Measurements from ENCODE around the gene WIPF1.
A peak's percentile ranks its signal among the peaks of the same experiment; 100 is the strongest.

Gene WIPF1

GRCh38 chr2:174624895-174625430, 27.4 kb upstream of the WIPF1 start:
- Histone ChIP-seq H3K4me3 (ENCODE audit: low read depth in 1 of 5, low read length in 5 of 5) (no peak overlapping the region), H3K27ac (ENCODE audit: low read depth, low read length) (no peak overlapping the region), H3K27me3 (ENCODE audit: control insufficient read depth in 5 of 5, insufficient read depth in 4 of 5, low read length in 5 of 5) (no peaks in the 10 kb centered on the region), H3K4me1 (ENCODE audit: control insufficient read depth in 5 of 5, insufficient read depth in 5 of 5, low read length in 5 of 5) (peaks cover 0 to 9% (median 7%) of the 10 kb centered on the region in 5 donors), H3K9me3 (ENCODE audit: control insufficient read depth in 5 of 5, low read length in 5 of 5) (no peaks in the 10 kb centered on the region), H3K9ac (ENCODE audit: low read length in 5 of 5) (no peak overlapping the region), H3K36me3 (ENCODE audit: control insufficient read depth in 5 of 5, insufficient read depth in 5 of 5, low read length in 5 of 5) (peaks cover 0 to 21% (median 3%) of the 10 kb centered on the region in 5 donors)

GRCh38 chr2:174623690-174624089, 26.1 kb upstream of the WIPF1 start:
- H3K27ac ChIP-seq (ENCODE audit: low read depth, low read length): no peak overlapping the region
- H3K9me3 ChIP-seq (ENCODE audit: control insufficient read depth in 5 of 5, low read length in 5 of 5): no peaks in the 10 kb centered on the region
- no peaks in the 10 kb centered on the region for H3K27me3 ChIP-seq (ENCODE audit: control insufficient read depth in 5 of 5, insufficient read depth in 4 of 5, low read length in 5 of 5)
- peaks cover 0 to 19% (median 3%) of the 10 kb centered on the region in 5 donors for H3K36me3 ChIP-seq (ENCODE audit: control insufficient read depth in 5 of 5, insufficient read depth in 5 of 5, low read length in 5 of 5)
- H3K9ac ChIP-seq (ENCODE audit: low read length in 5 of 5): no peak overlapping the region
- no peak overlapping the region for H3K4me3 ChIP-seq (ENCODE audit: low read depth in 1 of 5, low read length in 5 of 5)
- no peaks in the 10 kb centered on the region for H3K4me1 ChIP-seq (ENCODE audit: control insufficient read depth in 5 of 5, insufficient read depth in 5 of 5, low read length in 5 of 5)

GRCh38 chr2:174623106-174623637, 25.6 kb upstream of the WIPF1 start:
- Histone ChIP-seq H3K4me3 (ENCODE audit: low read depth in 1 of 5, low read length in 5 of 5) (no peak overlapping the region), H3K9me3 (ENCODE audit: control insufficient read depth in 5 of 5, low read length in 5 of 5) (no peaks in the 10 kb centered on the region), H3K27ac (ENCODE audit: low read depth, low read length) (no peak overlapping the region), H3K4me1 (ENCODE audit: control insufficient read depth in 5 of 5, insufficient read depth in 5 of 5, low read length in 5 of 5) (peaks cover 0 to 4% (median 0%) of the 10 kb centered on the region in 5 donors), H3K27me3 (ENCODE audit: control insufficient read depth in 5 of 5, insufficient read depth in 4 of 5, low read length in 5 of 5) (no peaks in the 10 kb centered on the region), H3K36me3 (ENCODE audit: control insufficient read depth in 5 of 5, insufficient read depth in 5 of 5, low read length in 5 of 5) (peaks cover 0 to 18% (median 3%) of the 10 kb centered on the region in 5 donors), H3K9ac (ENCODE audit: low read length in 5 of 5) (no peak overlapping the region)

GRCh38 chr2:174621323-174621722, 23.7 kb upstream of the WIPF1 start:
- peaks cover 0 to 15% (median 3%) of the 10 kb centered on the region in 5 donors for H3K36me3 ChIP-seq (ENCODE audit: control insufficient read depth in 5 of 5, insufficient read depth in 5 of 5, low read length in 5 of 5)
- H3K27me3 ChIP-seq (ENCODE audit: control insufficient read depth in 5 of 5, insufficient read depth in 4 of 5, low read length in 5 of 5): no peaks in the 10 kb centered on the region
- peaks cover 0 to 11% (median 5%) of the 10 kb centered on the region in 5 donors for H3K4me1 ChIP-seq (ENCODE audit: control insufficient read depth in 5 of 5, insufficient read depth in 5 of 5, low read length in 5 of 5)
- H3K4me3 ChIP-seq (ENCODE audit: low read depth in 1 of 5, low read length in 5 of 5): no peak overlapping the region
- no peak overlapping the region for H3K27ac ChIP-seq (ENCODE audit: low read depth, low read length)
- H3K9me3 ChIP-seq (ENCODE audit: control insufficient read depth in 5 of 5, low read length in 5 of 5): no peaks in the 10 kb centered on the region
- H3K9ac ChIP-seq (ENCODE audit: low read length in 5 of 5): no peak overlapping the region

GRCh38 chr2:174618179-174618578, 20.6 kb upstream of the WIPF1 start:
- Histone ChIP-seq H3K4me1 (ENCODE audit: control insufficient read depth in 5 of 5, insufficient read depth in 5 of 5, low read length in 5 of 5) (peaks cover 0 to 24% (median 14%) of the 10 kb centered on the region in 5 donors), H3K9ac (ENCODE audit: low read length in 5 of 5) (no peak overlapping the region), H3K9me3 (ENCODE audit: control insufficient read depth in 5 of 5, low read length in 5 of 5) (no peaks in the 10 kb centered on the region), H3K27ac (ENCODE audit: low read depth, low read length) (no peak overlapping the region), H3K27me3 (ENCODE audit: control insufficient read depth in 5 of 5, insufficient read depth in 4 of 5, low read length in 5 of 5) (no peaks in the 10 kb centered on the region), H3K4me3 (ENCODE audit: low read depth in 1 of 5, low read length in 5 of 5) (no peak overlapping the region), H3K36me3 (ENCODE audit: control insufficient read depth in 5 of 5, insufficient read depth in 5 of 5, low read length in 5 of 5) (peaks cover 0 to 3% (median 2%) of the 10 kb centered on the region in 5 donors)

- Histone ChIP-seq H3K36me3 (ENCODE audit: control insufficient read depth in 5 of 5, insufficient read depth in 5 of 5, low read length in 5 of 5) (peaks cover 0 to 3% (median 2%) of the 10 kb centered on the region in 5 donors), H3K4me1 (ENCODE audit: control insufficient read depth in 5 of 5, insufficient read depth in 5 of 5, low read length in 5 of 5) (peaks cover 0 to 24% (median 14%) of the 10 kb centered on the region in 5 donors), H3K9me3 (ENCODE audit: control insufficient read depth in 5 of 5, low read length in 5 of 5) (no peaks in the 10 kb centered on the region), H3K27ac (ENCODE audit: low read depth, low read length) (no peak overlapping the region), H3K4me3 (ENCODE audit: low read depth in 1 of 5, low read length in 5 of 5) (no peak overlapping the region), H3K27me3 (ENCODE audit: control insufficient read depth in 5 of 5, insufficient read depth in 4 of 5, low read length in 5 of 5) (no peaks in the 10 kb centered on the region), H3K9ac (ENCODE audit: low read length in 5 of 5) (no peak overlapping the region)
Measured at GRCh38 chr2:174617718-174618117, 20.1 kb upstream of the WIPF1 start.

- Histone ChIP-seq H3K9me3 (ENCODE audit: control insufficient read depth in 5 of 5, low read length in 5 of 5) (no peaks in the 10 kb centered on the region), H3K9ac (ENCODE audit: low read length in 5 of 5) (no peak overlapping the region), H3K27me3 (ENCODE audit: control insufficient read depth in 5 of 5, insufficient read depth in 4 of 5, low read length in 5 of 5) (no peaks in the 10 kb centered on the region), H3K27ac (ENCODE audit: low read depth, low read length) (no peak overlapping the region), H3K4me1 (ENCODE audit: control insufficient read depth in 5 of 5, insufficient read depth in 5 of 5, low read length in 5 of 5) (peaks cover 0 to 24% (median 14%) of the 10 kb centered on the region in 5 donors), H3K4me3 (ENCODE audit: low read depth in 1 of 5, low read length in 5 of 5) (no peak overlapping the region), H3K36me3 (ENCODE audit: control insufficient read depth in 5 of 5, insufficient read depth in 5 of 5, low read length in 5 of 5) (peaks cover 0 to 3% (median 2%) of the 10 kb centered on the region in 5 donors)
Measured at GRCh38 chr2:174617120-174617519, 19.5 kb upstream of the WIPF1 start.

GRCh38 chr2:174615871-174616436, 18.4 kb upstream of the WIPF1 start:
- peak overlapping the region; percentile 31 for H3K27ac ChIP-seq (ENCODE audit: low read depth, low read length)
- peaks cover 0 to 24% (median 16%) of the 10 kb centered on the region in 5 donors for H3K4me1 ChIP-seq (ENCODE audit: control insufficient read depth in 5 of 5, insufficient read depth in 5 of 5, low read length in 5 of 5)
- no peaks in the 10 kb centered on the region for H3K9me3 ChIP-seq (ENCODE audit: control insufficient read depth in 5 of 5, low read length in 5 of 5)

GRCh38 chr2:174614261-174614660, 16.7 kb upstream of the WIPF1 start:
- H3K36me3 ChIP-seq (ENCODE audit: control insufficient read depth in 5 of 5, insufficient read depth in 5 of 5, low read length in 5 of 5): peaks cover 0 to 4% (median 2%) of the 10 kb centered on the region in 5 donors
- no peak overlapping the region for H3K27ac ChIP-seq (ENCODE audit: low read depth, low read length)
- no peak overlapping the region for H3K9ac ChIP-seq (ENCODE audit: low read length in 5 of 5)
- no peak overlapping the region for H3K4me3 ChIP-seq (ENCODE audit: low read depth in 1 of 5, low read length in 5 of 5)
- H3K27me3 ChIP-seq (ENCODE audit: control insufficient read depth in 5 of 5, insufficient read depth in 4 of 5, low read length in 5 of 5): no peaks in the 10 kb centered on the region
- no peaks in the 10 kb centered on the region for H3K9me3 ChIP-seq (ENCODE audit: control insufficient read depth in 5 of 5, low read length in 5 of 5)
- peaks cover 0 to 36% (median 27%) of the 10 kb centered on the region in 5 donors for H3K4me1 ChIP-seq (ENCODE audit: control insufficient read depth in 5 of 5, insufficient read depth in 5 of 5, low read length in 5 of 5)

More at GRCh38 chr2:174615871-174616436, 18.4 kb upstream of the WIPF1 start:
- Histone ChIP-seq H3K27me3 (ENCODE audit: control insufficient read depth in 5 of 5, insufficient read depth in 4 of 5, low read length in 5 of 5) (no peaks in the 10 kb centered on the region), H3K9ac (ENCODE audit: low read length in 5 of 5) (no peak overlapping the region), H3K36me3 (ENCODE audit: control insufficient read depth in 5 of 5, insufficient read depth in 5 of 5, low read length in 5 of 5) (peaks cover 0 to 3% (median 2%) of the 10 kb centered on the region in 5 donors), H3K4me3 (ENCODE audit: low read depth in 1 of 5, low read length in 5 of 5) (no peak overlapping the region)

- H3K9ac ChIP-seq (ENCODE audit: low read length in 5 of 5): no peak overlapping the region
- H3K27me3 ChIP-seq (ENCODE audit: control insufficient read depth in 5 of 5, insufficient read depth in 4 of 5, low read length in 5 of 5): no peaks in the 10 kb centered on the region
- H3K36me3 ChIP-seq (ENCODE audit: control insufficient read depth in 5 of 5, insufficient read depth in 5 of 5, low read length in 5 of 5): peaks cover 0 to 4% (median 2%) of the 10 kb centered on the region in 5 donors
- no peak overlapping the region for H3K27ac ChIP-seq (ENCODE audit: low read depth, low read length)
- no peaks in the 10 kb centered on the region for H3K9me3 ChIP-seq (ENCODE audit: control insufficient read depth in 5 of 5, low read length in 5 of 5)
- H3K4me3 ChIP-seq (ENCODE audit: low read depth in 1 of 5, low read length in 5 of 5): no peak overlapping the region
- H3K4me1 ChIP-seq (ENCODE audit: control insufficient read depth in 5 of 5, insufficient read depth in 5 of 5, low read length in 5 of 5): peaks cover 0 to 41% (median 28%) of the 10 kb centered on the region in 5 donors
Measured at GRCh38 chr2:174613531-174613930, 15.9 kb upstream of the WIPF1 start.

All from subcutaneous abdominal adipose tissue (tissue), 5 donors.